Stimulated activated CD8-positive, alpha-beta memory T cell treated with anti-CD3 and anti-CD28 coated beads, Interleukin-4, amount 100 ng/mL, for 48 hours (primary cell): Measurements from ENCODE around the gene FBXW7.

Source experiments
- DNase-seq: peaks from one replicate; pipeline ENCODE4 v3.0.0-alpha.2; 2020

The FBXW7 gene

GRCh38 chr4:152321923-152322322 lies 214.0 kb downstream of the FBXW7 start:
- DNase-seq: no peak

- DNase-seq: no peak
Measured at GRCh38 chr4:152321398-152321797, 214.5 kb downstream of the FBXW7 start.

DNA sequence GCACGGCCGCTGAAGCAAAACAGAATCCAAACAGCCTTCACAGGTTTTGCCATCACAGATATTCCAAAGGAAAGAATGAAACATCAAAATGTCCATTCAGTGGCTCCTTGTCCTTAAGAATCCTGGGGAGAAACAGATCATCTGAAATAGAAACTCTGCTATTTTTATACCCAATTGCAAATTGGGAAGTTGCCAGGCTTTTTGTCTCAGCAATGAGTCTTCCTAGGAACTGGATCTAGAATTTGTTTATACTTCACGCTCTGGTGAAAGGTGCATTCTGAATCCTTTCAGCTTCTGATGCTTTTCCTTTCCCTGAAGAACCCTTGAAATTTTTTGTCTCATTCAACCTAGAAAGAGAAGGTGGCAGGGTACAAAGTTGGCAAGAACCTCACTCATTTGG lies 218.9 kb downstream of the FBXW7 start:
- no peak for DNase-seq

DNA sequence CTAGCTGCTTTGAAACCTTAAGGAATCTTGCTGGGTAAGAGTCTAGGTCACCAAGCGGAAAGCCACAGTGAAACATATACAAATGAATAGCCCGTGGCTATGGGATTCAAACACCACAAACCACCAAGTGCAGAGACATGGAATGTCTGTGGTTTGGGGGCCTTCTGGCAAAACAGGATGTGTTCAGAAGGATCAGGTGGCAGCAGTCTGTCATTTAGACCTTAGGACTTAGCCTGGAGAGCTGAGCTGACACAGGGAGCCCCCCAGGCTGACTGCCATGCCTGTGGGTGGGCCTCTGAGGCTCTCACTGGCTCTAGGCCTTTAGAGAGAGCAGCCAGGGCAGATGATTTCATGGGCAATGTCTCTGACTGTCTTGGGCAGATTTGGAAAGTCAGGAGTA lies 225.6 kb downstream of the FBXW7 start:
- no peak for DNase-seq

DNA sequence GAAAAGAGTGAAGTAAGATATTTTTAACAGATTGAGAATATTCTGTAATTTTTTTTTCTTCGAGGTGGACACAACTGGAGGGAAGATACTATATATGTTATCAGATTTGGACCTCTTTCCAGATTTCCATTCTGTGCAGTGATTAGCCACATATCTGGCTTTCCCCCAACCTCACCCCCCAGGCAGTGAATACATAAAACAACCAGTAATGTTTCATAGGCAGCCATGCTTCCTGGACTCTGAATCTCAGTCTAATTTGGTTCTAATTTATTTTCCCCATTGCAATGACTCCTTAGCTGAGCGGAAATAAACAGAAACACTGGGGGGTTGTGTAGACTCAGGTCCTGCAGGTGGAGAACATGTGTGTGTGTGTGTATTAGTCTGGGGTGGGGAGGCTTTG lies 226.5 kb downstream of the FBXW7 start:
- DNase-seq: no peak

DNA sequence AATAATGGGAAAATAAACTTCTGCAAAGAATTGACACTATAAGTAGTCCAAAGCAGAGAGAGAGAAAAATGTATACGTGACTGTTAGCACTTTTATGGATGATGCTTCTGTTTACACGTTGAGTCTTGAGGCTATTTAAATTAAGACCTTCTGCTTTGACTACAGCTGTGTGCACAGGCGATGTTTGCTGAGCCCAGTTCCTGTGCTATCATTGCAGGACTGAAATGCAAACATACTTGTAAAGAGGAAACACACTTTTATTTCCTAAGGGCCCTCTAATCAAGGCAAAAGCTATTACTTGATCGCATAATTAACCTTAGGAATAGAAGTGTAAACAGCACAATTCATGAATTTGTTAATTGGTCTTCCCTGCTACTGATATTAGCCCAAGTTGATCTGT lies 226.9 kb downstream of the FBXW7 start:
- DNase-seq: no peak

GRCh38 chr4:152307669-152308068 lies 228.2 kb downstream of the FBXW7 start:
- no peak for DNase-seq

GRCh38 chr4:152306541-152306940 lies 229.4 kb downstream of the FBXW7 start:
- DNase-seq: no peak

DNA sequence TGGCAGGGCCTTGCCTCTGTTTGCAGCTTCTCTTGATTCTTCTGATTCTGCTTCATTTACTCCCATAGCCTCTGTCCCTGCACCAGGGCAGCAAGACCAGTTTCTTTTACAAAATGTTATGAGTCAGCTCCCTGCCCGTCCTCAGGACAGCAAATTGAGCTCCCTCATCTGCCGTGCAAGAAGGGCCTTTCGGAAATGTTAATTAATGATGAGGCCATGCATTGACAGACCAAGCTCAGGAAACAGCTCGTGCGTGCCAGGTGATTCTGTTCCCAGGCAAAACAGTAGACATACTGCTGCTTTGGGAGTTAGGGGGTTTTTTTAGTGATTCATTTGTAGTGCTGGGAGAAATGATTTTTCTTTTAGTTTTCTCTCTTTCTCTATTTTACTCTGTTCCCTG lies 231.7 kb downstream of the FBXW7 start:
- no peak for DNase-seq

- DNase-seq: no peak
Measured at GRCh38 chr4:152301381-152301780, 234.5 kb downstream of the FBXW7 start.

- no peak for DNase-seq
Measured at GRCh38 chr4:152299553-152299952, 236.3 kb downstream of the FBXW7 start.

- no peak for DNase-seq
Measured at GRCh38 chr4:152296386-152296785, 239.5 kb downstream of the FBXW7 start.

DNA sequence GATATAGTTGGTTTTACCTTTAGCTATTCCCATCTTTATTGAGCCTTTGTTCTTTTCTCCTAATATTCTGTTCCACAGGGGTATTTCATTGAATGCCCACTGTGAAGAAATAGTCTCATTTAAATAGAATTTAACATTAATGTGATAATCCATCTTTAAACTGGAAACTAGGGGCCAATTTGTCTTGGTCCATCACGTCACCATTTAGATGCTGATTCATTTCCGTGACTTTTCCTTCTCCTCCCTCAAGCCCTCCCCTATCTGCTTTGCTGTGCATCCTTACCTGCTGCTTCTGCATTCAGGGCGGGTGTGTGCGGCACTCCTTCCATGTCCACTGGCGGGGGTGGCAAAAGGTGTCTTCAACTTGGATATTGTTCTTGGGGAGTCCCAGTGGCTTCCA lies 241.1 kb downstream of the FBXW7 start:
- DNase-seq: no peak

- no peak for DNase-seq
Measured at GRCh38 chr4:152294331-152294730, 241.6 kb downstream of the FBXW7 start.

- DNase-seq: no peak
Measured at GRCh38 chr4:152293527-152293926, 242.4 kb downstream of the FBXW7 start.

DNA sequence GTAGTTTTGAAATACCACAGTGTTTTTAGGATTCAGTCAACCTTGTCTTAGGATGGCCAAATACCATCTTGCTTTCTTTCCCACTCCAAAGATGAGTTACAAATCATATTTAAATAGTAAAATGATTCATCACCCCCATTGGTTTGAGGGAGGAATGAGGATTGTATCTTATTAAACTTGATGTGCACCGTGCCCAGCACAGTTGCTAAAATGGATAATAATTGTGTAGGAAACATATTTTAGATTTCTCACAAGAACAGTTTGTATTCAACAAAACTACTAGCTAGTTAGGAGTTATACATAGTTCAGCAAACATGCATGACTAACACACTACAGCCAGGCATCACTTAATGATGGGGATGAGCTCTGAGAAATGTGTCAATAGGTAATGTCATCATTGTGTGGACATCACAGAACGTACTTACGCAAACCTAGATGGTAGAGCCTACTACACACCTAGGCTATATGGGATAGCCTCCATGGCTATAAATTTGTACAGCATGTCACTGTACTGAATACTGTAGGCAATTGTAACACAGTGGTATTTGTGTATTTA lies 245.4 kb downstream of the FBXW7 start:
- DNase-seq: no peak

DNA sequence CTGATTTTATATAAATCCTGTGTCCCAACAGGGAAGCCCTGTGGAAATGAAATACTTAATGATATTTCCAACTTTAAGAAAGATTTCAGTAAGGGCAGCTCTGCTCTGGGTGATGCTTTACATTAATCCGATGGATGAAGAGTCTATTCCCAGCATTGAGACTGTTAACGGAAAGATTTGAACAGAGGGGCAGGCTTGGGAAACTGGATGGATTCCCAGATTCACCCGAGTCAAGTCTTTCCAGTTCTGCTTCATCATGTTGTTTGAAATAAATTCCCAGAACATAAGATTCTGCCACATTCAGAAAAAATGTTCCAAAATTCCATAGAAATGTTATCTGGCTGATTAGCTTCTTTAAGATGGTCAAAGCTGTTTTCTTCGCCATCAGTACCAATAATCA lies 246.0 kb downstream of the FBXW7 start:
- DNase-seq: no peak

- no peak for DNase-seq
Measured at GRCh38 chr4:152289541-152289940, 246.4 kb downstream of the FBXW7 start.

DNA sequence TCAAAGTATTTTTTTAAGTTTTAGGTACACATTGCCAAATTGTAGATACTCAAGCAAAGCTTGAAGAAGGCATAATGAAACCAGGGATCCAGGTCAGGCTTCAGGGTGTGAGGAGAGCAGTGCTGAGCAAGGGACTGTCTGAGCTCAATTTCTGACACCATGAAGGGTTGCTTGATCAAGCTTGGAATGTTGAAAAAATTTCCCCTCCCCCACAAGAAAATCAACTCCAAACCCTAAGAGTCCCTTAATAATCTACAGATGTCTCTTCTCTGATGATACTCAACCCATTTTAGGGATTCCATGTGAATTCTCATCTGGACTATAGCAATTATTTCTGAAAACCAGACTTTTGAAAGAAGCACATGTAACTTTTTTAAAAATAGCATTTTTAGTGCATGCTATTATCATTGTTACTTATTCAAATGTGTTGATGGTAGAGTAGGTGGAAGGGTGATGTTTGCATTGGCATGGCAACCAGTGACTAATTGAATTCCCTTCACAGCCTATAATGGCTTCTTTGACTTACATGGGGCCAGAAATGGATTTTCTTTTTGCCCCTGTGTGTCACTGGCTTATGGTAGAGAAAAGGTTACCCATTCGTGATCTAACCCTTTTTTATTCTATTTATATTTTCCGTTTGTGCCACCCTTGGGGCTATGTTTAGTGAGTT lies 252.0 kb downstream of the FBXW7 start:
- no peak for DNase-seq

DNA sequence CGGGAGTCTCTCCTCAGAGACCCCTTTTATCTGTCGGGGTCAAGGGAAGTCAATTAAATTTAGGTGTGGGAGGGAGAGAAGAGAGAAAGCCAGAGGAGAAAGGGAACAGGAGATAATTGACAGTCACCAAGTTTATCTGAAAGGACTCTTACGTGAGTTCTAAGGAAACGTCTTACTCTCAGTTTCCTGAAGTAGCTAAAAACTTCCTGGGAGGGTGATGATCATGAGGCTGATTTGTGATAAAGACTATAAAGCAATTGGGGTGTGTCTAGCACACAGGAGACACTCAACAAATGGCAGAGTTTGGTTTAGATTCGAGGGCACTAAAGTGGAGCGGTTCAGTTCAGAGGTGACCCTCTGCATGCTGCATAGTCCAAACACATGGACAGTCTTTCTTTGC lies 254.1 kb downstream of the FBXW7 start:
- DNase-seq: no peak

DNA sequence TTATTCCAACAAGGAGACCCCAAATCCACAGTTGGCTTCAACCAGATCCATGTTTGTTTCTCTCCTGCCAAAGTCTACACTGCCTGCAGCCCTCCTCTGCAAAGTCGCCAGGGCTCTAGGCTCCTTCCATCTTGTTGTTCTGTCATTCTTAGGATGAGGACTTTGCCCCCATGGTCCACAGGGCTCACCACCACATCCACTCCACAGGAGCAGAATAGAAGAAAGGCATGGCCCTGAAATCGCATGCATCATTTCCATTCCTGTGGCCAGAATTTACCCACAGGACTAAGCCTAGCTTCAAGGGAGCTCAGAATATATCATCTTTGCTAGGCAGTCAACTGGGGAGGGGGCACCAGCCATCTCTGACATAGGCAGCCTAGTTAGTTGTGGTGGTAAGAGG lies 254.7 kb downstream of the FBXW7 start:
- DNase-seq: no peak

DNA sequence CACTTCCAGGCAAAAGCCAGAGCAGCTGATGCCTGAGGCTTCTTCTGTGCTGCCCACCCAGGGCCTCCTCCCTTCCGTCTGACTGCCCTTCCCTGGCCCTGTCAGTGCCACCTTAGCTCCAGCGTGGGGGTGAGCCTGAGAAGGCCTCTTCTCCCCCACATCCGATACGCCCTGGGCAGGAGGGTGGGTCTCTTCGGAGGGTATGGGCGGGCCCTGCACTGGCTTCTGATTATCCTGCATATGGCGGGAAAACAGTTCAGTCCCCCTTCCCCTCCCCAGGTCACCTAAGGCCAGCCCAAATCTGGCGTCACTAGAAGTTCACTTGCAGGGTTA lies 256.7 kb downstream of the FBXW7 start:
- DNase-seq: no peak

DNA sequence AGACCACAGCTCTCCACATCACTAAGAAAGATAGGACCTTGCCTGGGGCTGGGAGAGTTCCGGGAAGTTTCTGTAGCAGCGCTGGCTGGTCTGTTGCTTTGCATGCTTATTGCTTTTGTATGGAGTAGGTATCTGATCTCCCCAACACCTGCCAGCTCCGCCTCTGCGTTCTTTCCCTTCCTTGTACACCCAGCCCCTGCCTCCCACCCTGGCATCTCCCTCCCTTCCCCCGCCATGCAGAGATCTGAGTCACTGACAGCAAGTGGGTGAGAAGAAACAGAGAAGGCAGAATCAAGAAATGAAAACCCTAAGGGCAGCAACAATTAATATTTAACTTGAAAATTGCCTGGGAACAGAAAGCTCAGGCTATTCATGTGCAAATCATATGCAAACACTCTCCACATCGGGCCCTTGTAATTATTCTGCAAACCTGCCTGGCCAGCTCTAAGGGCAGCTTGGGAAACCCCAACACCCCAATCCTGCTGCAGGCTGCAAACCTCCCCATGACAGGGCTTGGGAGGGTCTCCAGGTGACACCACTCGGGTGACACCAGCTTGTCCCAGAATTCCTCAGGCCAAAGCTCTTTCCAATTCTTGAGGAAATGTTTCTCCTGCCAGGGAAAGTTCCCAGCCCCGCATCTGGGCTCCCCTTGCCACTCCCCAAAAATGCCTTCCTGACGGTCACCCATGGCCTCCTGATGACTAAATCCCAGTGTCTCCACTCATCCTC lies 257.2 kb downstream of the FBXW7 start:
- DNase-seq: no peak

- no peak for DNase-seq
Measured at GRCh38 chr4:152278172-152278504, 257.8 kb downstream of the FBXW7 start.

DNA sequence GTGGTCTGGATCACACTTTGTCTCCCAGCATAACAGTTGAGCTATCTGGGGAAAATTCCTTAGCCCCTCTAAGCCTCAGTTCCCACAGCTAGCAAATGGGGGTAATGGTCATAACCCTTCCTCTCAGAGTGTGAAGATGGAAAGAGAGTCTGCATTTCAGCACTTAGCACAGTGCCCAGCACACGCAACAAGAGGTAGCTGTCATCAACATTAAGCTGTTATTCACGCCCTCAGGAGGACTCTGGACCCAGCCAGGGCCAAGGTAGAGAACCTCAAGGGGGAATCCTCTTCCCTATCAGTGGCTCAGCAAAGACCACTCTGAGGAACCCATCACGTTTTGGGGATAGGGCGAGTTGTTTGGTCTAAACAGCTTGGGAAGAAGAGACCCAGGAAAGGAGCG lies 258.6 kb downstream of the FBXW7 start:
- DNase-seq: no peak
